ENCODE results near the gene OR2T33. TPM values are rescaled to one million over a fixed set of nuclear protein-coding genes. Genes with fewer than 3 reads are reported as not detected.

Gene OR2T33
- total and polyA plus RNA-seq, 3 experiments from 2014 or later, result not detected

Other genes with a start within 250 kb of the OR2T33 start
- gene OR2L2, start 247.9 kb downstream of the OR2T33 start, total RNA-seq, result not detected
- gene OR2L2, start 247.9 kb downstream of the OR2T33 start, polyA plus RNA-seq, result not detected
- gene OR2L3, start 231.1 kb downstream of the OR2T33 start, total RNA-seq, result not detected
- gene OR2L3, start 231.1 kb downstream of the OR2T33 start, polyA plus RNA-seq, result not detected
- gene OR2L13, start 182.8 kb downstream of the OR2T33 start, total RNA-seq, result not detected
- gene OR2L13, start 182.8 kb downstream of the OR2T33 start, polyA plus RNA-seq, result not detected
- not detected for gene OR2M5, start 132.8 kb downstream of the OR2T33 start, total RNA-seq
- gene OR2M5, start 132.8 kb downstream of the OR2T33 start, polyA plus RNA-seq, result not detected
- gene OR2M2, start 103.2 kb downstream of the OR2T33 start, total RNA-seq, result not detected
- gene OR2M2, start 103.2 kb downstream of the OR2T33 start, polyA plus RNA-seq, result not detected
- gene OR2M3, start 80.7 kb downstream of the OR2T33 start, total RNA-seq, result not detected
- not detected for gene OR2M3, start 80.7 kb downstream of the OR2T33 start, polyA plus RNA-seq
- not detected for gene OR2M4, start 46.6 kb downstream of the OR2T33 start, total RNA-seq
- gene OR2M4, start 46.6 kb downstream of the OR2T33 start, polyA plus RNA-seq, result not detected
- not detected for gene OR2T12, start 25.4 kb upstream of the OR2T33 start, total RNA-seq
- gene OR2T12, start 25.4 kb upstream of the OR2T33 start, polyA plus RNA-seq, result not detected
- not detected for gene OR2M7, start 46.6 kb upstream of the OR2T33 start, total RNA-seq
- not detected for gene OR2M7, start 46.6 kb upstream of the OR2T33 start, polyA plus RNA-seq
- not detected for gene OR14C36, start 70.8 kb upstream of the OR2T33 start, total RNA-seq
- not detected for gene OR14C36, start 70.8 kb upstream of the OR2T33 start, polyA plus RNA-seq
- not detected for gene OR2T4, start 83.7 kb upstream of the OR2T33 start, total RNA-seq
- not detected for gene OR2T4, start 83.7 kb upstream of the OR2T33 start, polyA plus RNA-seq
- gene OR2T6, start 97.8 kb upstream of the OR2T33 start, total RNA-seq, result not detected
- not detected for gene OR2T6, start 97.8 kb upstream of the OR2T33 start, polyA plus RNA-seq
- not detected for gene OR2T1, start 125.1 kb upstream of the OR2T33 start, total RNA-seq
- gene OR2T1, start 125.1 kb upstream of the OR2T33 start, polyA plus RNA-seq, result not detected
- gene OR2T2, start 167.7 kb upstream of the OR2T33 start, total RNA-seq, result not detected
- gene OR2T2, start 167.7 kb upstream of the OR2T33 start, polyA plus RNA-seq, result not detected
- gene OR2T3, start 195.4 kb upstream of the OR2T33 start, total RNA-seq, result not detected
- not detected for gene OR2T3, start 195.4 kb upstream of the OR2T33 start, polyA plus RNA-seq
- gene OR2T5, start 210.6 kb upstream of the OR2T33 start, total RNA-seq, result not detected
- gene OR2T5, start 210.6 kb upstream of the OR2T33 start, polyA plus RNA-seq, result not detected
- not detected for gene OR2G6, start 230.1 kb upstream of the OR2T33 start, total RNA-seq
- gene OR2G6, start 230.1 kb upstream of the OR2T33 start, polyA plus RNA-seq, result not detected